Measurements from ENCODE around the gene ZBTB34.

- TF ChIP-seq, protein P1, sequence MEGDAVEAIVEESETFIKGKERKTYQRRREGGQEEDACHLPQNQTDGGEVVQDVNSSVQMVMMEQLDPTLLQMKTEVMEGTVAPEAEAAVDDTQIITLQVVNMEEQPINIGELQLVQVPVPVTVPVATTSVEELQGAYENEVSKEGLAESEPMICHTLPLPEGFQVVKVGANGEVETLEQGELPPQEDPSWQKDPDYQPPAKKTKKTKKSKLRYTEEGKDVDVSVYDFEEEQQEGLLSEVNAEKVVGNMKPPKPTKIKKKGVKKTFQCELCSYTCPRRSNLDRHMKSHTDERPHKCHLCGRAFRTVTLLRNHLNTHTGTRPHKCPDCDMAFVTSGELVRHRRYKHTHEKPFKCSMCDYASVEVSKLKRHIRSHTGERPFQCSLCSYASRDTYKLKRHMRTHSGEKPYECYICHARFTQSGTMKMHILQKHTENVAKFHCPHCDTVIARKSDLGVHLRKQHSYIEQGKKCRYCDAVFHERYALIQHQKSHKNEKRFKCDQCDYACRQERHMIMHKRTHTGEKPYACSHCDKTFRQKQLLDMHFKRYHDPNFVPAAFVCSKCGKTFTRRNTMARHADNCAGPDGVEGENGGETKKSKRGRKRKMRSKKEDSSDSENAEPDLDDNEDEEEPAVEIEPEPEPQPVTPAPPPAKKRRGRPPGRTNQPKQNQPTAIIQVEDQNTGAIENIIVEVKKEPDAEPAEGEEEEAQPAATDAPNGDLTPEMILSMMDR (IDR thresholded peaks at IDR 0.05): no peak
- TF ChIP-seq POLR2A (IDR thresholded peaks at IDR 0.05): no peak
These were observed 42.0 kb upstream of the ZBTB34 start for GRCh38 chr9:126818482-126818881.
